GM04504 (cell line): ENCODE results near the gene COL19A1.
"Not testable (repeated sequence)": the region's sequence is repeated elsewhere in the genome, so short reads cannot be mapped to it uniquely, and the experiment has no call there.

ENCODE experiments used
- DNase-seq: peaks from one replicate; pipeline ENCODE4 v3.0.0-alpha.2; 2012; ENCODE audit warnings: low read depth

COL19A1 gene

DNA sequence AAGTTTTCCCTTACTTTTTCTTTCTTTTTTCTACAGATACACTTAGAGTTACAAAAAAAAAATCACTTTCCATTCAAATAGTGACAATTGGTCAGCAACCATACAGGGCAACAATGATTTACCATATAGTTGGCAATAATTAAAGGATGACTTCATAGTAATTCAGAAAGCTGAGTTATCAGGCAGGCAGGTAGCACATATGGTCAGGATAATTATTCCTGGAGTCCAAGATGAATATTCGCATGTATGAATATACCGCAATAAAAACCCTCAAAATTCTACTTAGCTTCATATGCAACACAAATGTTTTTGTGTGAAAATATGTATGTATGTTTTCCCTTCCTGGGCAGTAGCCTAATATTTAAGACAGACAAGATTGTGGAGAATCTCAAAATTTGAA, 34.5 kb downstream of the COL19A1 start:
- no peak for DNase-seq

- no peak for DNase-seq
Observed at GRCh38 chr6:69901361-69901760, 35.0 kb downstream of the COL19A1 start.

- DNase-seq: peak; percentile 5
Observed at GRCh38 chr6:69907981-69908498, 41.7 kb downstream of the COL19A1 start.

GRCh38 chr6:69913361-69913760, 47.0 kb downstream of the COL19A1 start:
- DNase-seq: no peak

DNA sequence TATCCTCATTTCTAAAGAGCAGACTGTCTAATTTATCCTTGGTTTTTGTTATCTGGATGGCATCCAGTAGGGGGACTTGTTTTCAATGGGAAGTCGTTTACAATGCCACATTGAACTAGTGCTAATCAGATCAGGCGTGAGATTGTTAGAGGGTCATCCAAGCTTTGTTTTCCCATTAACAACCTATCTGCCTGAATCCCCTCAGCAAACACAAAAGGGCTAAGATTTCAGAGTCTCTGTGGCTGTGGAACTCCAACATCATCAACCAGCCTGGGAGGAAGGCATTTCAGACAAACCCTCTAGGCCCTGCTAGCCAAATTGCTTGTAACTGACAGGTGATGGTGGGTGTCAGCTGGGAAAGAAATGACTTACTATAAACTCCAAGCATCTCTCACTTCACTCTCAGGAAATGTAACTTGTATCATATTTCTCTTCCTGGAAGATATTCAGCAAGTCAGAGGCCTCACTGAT, 47.7 kb downstream of the COL19A1 start:
- no peak for DNase-seq

DNA sequence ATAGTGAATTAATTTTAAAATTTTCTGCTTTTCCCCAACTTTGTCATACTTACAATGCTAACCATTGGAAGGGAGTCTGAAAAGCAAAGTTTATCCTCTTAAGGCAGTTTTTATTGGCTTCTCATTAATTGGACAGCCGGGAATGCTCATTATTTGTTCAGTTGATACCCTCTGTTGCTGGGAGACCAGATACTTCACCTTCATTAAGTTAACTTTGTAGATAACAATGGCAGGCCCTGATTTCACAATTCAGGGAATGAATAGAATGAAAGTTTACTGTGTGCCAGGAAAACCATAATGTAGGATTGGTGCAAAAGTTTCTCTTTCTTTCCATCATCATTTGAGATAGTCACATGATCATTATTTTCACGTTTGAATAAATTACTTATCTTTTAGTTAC, 49.0 kb downstream of the COL19A1 start:
- no peak for DNase-seq

DNA sequence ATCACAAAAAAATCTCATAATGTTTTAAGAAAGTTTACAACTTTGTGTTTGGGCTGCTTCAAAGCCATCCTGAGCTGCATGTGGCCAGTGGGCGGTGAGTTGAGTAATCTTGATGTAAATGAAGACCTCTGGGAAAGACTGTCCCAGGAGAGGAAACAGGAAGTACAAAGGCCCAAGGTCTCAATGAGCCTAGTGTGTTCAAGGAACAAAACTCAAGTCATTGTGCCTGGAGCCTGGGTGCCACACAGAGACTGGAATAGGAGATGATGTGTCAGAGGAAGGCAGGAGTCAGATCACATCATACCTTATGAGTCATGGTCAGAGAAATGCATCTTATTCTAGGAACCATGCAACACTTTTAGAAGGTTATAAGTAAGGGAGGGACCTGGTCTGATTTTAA, 51.5 kb downstream of the COL19A1 start:
- DNase-seq: no peak

- DNase-seq: no peak
Observed at GRCh38 chr6:69918813-69919475, 52.6 kb downstream of the COL19A1 start.

- not testable (repeated sequence) for DNase-seq
Observed at GRCh38 chr6:69921066-69921465, 54.7 kb downstream of the COL19A1 start.

DNA sequence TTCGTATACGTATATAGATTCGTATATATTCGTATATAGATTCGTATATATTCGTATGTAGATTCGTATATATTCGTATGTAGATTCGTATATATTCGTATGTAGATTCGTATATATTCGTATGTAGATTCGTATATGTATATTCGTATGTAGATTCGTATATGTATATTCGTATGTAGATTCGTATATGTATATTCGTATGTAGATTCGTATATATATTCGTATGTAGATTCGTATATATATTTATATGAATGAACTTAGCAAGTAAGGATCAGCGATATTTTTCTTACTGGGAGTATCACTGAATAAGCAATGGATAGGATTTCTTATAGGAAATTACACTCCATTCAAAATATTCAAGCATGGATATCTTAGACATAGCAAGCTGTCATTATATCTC, 55.3 kb downstream of the COL19A1 start:
- DNase-seq: not testable (repeated sequence)

GRCh38 chr6:69926745-69927144, 60.4 kb downstream of the COL19A1 start:
- no peak for DNase-seq

DNA sequence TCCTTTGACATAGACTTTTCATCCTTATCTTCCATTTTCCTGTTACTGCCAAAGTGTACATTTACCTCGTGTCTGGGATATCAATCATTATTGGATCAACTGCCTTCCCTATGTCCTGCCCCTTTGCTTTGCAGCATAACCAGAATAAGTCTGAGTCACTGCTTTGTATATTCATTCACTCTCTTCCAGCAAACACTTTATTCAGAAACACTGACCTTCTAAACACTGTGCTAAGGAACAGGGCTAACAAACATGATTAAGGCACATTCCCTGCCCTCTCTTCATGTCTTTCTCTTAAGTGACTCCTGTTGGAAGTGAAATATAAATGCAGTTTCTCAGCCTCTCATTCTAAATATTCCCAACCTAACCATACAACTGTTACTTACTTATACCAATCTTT, 66.9 kb downstream of the COL19A1 start:
- no peak for DNase-seq

DNA sequence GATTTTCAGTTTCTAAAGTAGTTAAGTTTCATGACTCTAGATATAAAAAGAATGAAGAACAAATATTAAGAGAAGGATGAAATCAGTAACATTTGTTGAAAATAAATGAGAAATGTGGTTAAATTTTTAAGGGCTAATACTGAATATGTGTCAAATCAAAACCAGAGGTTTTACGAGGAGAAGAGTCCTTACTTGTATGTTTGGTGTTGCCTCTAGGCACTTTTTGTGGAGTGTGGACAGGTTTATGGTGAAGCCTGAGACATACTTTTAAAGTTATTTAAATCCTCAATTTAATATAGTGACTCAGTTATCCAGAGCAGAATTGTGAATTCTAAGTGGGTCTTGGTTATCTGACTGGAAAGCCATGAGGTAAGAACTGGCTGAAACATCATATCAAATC, 68.7 kb downstream of the COL19A1 start:
- no peak for DNase-seq

DNA sequence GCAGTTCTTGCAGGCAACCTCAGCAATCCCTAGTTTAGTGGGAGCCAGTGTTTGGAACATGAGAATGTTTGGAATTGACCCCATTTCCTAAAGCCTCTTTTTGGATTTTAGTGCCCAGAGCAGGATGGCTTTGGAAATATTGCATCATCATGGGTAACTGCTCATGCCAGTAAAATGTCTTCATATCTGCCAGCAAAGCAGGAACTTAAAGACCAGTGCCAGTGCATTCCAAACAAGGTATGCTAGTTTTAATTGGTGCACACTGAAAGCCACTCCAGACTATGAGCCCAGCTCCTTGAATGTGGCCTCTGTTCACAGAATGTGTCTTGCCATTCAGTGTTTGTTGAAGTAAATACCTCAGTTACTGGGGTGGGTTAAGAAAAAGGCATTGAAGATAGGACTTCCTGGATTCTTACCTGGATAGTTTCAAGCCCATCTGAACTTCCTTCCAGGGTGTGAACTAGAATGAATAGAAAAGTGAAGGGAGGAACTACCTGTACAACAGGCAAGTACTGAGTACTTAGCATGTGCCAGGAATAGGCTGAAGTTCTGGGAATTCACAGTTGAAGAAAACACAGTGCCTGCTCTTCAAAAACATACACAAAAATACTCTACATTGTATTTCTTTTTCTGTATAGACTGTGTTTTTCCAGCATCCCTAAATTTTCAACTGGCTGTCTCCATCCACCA, 70.5 kb downstream of the COL19A1 start:
- DNase-seq: no peak

GRCh38 chr6:69937402-69938136, 71.2 kb downstream of the COL19A1 start:
- no peak for DNase-seq

GRCh38 chr6:69942485-69942884, 76.1 kb downstream of the COL19A1 start:
- no peak for DNase-seq

DNA sequence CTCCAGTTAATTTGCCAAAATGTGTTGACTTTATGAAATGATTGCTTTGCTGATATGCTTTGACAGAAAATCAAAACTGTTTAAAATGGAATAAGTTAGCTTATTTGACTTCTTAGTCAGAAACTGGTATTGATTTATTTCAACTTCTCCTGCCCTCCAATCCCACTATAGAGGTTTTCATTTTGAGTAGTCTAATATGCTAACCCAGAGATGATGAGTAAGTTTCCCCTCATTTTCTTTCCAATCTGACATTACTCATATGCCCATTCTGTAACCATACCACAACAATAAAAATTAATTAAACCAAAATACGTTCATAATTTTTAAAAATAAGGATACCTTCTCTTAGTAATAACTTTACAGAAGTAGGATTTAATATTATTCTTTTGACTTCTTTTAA, 78.8 kb downstream of the COL19A1 start:
- no peak for DNase-seq

- no peak for DNase-seq
Observed at GRCh38 chr6:69948479-69949114, 82.2 kb downstream of the COL19A1 start.

DNA sequence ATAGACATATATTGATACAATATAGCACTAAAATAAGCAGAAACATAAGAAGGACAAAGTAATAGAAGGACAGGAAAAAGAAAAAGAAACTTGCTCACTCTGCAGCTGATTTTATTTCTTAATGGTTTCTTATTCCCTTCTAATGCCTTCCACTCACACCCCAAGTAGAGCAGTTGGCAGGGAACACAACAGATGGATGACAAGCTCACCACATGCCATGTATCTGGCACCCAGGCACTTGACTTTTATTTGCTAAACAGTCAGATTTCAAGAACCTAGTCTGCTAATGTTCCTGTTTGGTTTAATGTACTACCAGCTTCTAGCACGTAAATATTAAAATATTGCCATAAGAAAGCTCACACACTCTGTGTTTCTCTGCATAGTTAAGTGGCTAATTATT, 87.1 kb downstream of the COL19A1 start:
- no peak for DNase-seq

GRCh38 chr6:69954733-69955132, 88.4 kb downstream of the COL19A1 start:
- no peak for DNase-seq

GRCh38 chr6:69957985-69958559, 91.7 kb downstream of the COL19A1 start:
- DNase-seq: no peak

DNA sequence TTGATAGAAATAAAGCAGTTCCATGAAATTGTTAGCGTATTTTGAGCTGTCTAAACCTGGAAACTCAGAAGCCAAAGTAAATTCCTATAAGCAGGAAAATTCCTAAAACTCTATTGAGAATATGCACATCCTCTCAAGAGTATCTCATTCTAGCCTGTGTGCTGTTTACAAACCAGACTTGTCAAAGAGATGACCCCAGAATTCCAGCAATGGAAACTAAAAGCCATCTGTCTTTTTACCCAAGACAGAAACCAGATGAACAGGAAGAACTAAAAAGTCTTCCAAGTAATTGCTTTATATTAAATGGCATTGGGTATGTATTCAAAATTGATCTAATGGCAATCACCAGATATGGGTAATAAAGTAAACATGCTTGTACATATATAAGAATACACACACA, 92.6 kb downstream of the COL19A1 start:
- no peak for DNase-seq
